Naive thymus-derived CD8-positive, alpha-beta T cell (primary cell): ENCODE results near the gene SCGB1C1. TPM values are rescaled to one million over a fixed set of nuclear protein-coding genes. Genes with fewer than 3 reads are reported as not detected.

Experiments
- ATAC-seq, 2 donors: fragments of 150-1000 bp; cut with Tn5 transposase in 1 of 2; sonication (Bioruptor Pico), chemical (Tn5 transposase) in 1 of 2; 1 replicate in 1 of 2; 2 replicates in 1 of 2; pipeline ENCODE4 v1.10.0; 2021; ENCODE audit warnings: mild to moderate bottlenecking in 2 of 2, moderate library complexity in 2 of 2
- POLR2A ChIA-PET: fragments of 350-600 bp; sonication (Branson Sonifier 250); formaldehyde crosslinking; loops from one replicate; lab custom pipeline; 2021; ENCODE audit warnings: antibody characterized with exemption; lab: Charles Lee
- DNase-seq, 10 donors: peaks; one replicate each; pipeline versions ENCODE4 v3.0.0 to v3.0.0-alpha.2; 2020 to 2022
- H3K27ac Mint-ChIP-seq, 10 donors: one replicate each; pipeline ENCODE4 v1.8.0; 2020 to 2022; ENCODE audit warnings: mild to moderate bottlenecking in 10 of 10, mixed read lengths in 10 of 10, moderate library complexity in 4 of 10, inconsistent platforms in 1 of 10
- H3K27me3 Mint-ChIP-seq, 5 donors: one replicate each; pipeline ENCODE4 v1.8.0; 2021 to 2022; ENCODE audit warnings: mixed read lengths in 5 of 5
- H3K36me3 Mint-ChIP-seq, 3 donors: one replicate each; pipeline ENCODE4 v1.8.0; 2020 to 2022; ENCODE audit warnings: mixed read lengths in 3 of 3, mild to moderate bottlenecking in 2 of 3, inconsistent platforms in 1 of 3
- H3K4me1 Mint-ChIP-seq, 4 donors: one replicate each; pipeline ENCODE4 v1.8.0; 2021 to 2022; ENCODE audit warnings: mixed read lengths in 4 of 4
- H3K4me3 Mint-ChIP-seq, 10 donors: one replicate each; pipeline ENCODE4 v1.8.0; 2020 to 2022; ENCODE audit warnings: mild to moderate bottlenecking in 10 of 10, mixed read lengths in 10 of 10, moderate library complexity in 6 of 10, inconsistent platforms in 1 of 10
- H3K9me3 Mint-ChIP-seq, 9 donors: one replicate each; pipeline ENCODE4 v1.8.0; 2020 to 2022; ENCODE audit warnings: mixed read lengths in 9 of 9, mild to moderate bottlenecking in 3 of 9, inconsistent platforms in 1 of 9, moderate library complexity in 1 of 9
- polyA plus RNA-seq, 3 donors: library from polyadenylated mRNA; unstranded; fragments of 300-500 nt; fragmentation: Illumina TruSeq; gene quantifications; one replicate each; pipeline ENCODE4 v1.2.3, GENCODE V29; 2021
- total RNA-seq, 8 experiments: library from RNA in 2 of 8; stranded (reverse) in 2 of 8; gene quantifications; one replicate each; pipeline ENCODE4 v1.2.3 and lab custom pipeline; 2021 to 2026

Gene SCGB1C1
- total and polyA plus RNA-seq, 5 experiments from 2014 or later = not detected

DNA sequence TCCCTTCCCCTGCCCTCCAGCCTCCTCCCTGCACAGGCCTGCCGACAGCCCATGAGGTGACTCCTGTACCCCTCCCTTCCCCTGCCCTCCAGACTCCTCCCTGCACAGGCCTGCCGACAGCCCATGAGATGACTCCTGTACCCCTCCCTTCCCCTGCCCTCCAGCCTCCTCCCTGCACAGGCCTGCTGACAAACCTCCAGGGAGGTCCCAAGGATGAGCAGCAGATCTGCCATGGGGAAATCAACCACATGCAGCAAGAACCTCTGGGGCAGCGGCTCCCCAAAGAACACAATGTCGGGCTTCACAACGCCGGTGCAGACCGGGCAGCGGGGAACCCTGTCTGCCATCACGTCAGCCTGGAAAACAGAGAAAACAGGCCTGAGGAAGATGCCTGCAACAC, 31.0 kb downstream of the SCGB1C1 start:
- no peak for DNase-seq
- ATAC-seq = no peak
- Mint-ChIP-seq H3K36me3 (peaks cover 0 to 39% (median 0%) of the 10 kb centered on the region in 3 donors), H3K27me3 (no peaks in the 10 kb centered on the region), H3K27ac (no peak overlapping the region), H3K4me3 (no peak overlapping the region), H3K4me1 (peaks cover 4 to 16% (median 12%) of the 10 kb centered on the region in 4 donors), H3K9me3 (no peaks in the 10 kb centered on the region)
- POLR2A ChIA-PET = interaction anchor here (1.5 kb wide), 1 partner anchor 17 kb away, joined by 3 read pairs; the partner anchor contains the start of genes BET1L and RIC8A

- H3K4me3 Mint-ChIP-seq = no peak overlapping the region
- ATAC-seq (no peak), DNase-seq (no peak)
- POLR2A ChIA-PET = interaction anchor here (0.9 to 1.5 kb wide), 2 partner anchors 10 to 17 kb away, joined by 3 read pairs; partner anchors contain the start of genes BET1L and RIC8A
- peaks cover 0 to 43% (median 0%) of the 10 kb centered on the region in 3 donors for H3K36me3 Mint-ChIP-seq
- no peaks in the 10 kb centered on the region for H3K27me3 Mint-ChIP-seq
- H3K4me1 Mint-ChIP-seq = peaks cover 4 to 17% (median 11%) of the 10 kb centered on the region in 4 donors
- H3K9me3 Mint-ChIP-seq = no peaks in the 10 kb centered on the region
- H3K27ac Mint-ChIP-seq = peak overlapping the region in 1 of 10 donors; percentile 76
Measured at GRCh38 chr11:224424-224823, 31.5 kb downstream of the SCGB1C1 start.

DNA sequence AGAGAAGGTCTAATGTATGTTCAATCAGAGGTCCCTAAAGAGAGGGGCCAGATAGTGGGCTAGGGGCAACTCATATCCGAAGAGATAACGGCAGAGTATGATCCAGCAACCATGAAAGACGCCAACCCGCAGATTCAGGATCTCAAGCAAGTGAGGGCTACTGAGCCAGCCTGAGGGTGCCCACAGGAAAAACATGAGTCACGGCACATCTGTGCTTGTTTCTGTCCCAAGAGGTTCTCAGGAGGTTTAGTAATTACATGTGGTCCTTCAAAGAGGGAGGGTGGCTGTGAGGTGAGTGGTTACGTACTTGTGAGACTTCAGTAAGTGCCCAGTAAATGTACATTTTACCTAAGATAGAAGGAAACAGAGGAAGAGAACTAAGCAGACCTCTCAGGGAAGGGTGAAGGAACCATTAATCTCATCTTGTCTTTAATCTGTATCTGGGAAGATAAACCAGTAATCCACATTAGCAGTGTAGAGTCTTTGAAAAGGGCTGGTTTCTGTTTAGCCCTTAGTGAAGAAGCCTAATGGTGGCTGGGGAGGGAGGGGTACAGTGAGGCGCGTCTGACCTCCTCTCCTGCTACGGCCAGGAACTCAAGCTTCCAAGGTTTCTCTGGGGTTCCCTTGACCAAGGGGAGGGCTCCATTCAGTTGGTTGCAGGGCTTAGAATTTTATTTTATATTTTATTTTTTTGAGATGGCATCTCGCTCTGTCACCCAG, 33.0 kb downstream of the SCGB1C1 start:
- ATAC-seq = no peak

GRCh38 chr11:227824-228379, 35.0 kb downstream of the SCGB1C1 start:
- Mint-ChIP-seq H3K36me3 (peaks cover 0 to 47% (median 2%) of the 10 kb centered on the region in 3 donors), H3K9me3 (no peaks in the 10 kb centered on the region), H3K27ac (peak overlapping the region in 2 of 10 donors; percentile 4 to 40), H3K4me1 (peaks cover 4 to 19% (median 6%) of the 10 kb centered on the region in 4 donors), H3K27me3 (no peaks in the 10 kb centered on the region), H3K4me3 (no peak overlapping the region)
- POLR2A ChIA-PET = interaction anchor here (0.7 to 1.2 kb wide), 2 partner anchors 19 to 279 kb away, joined by 3 read pairs; no protein-coding TSS in a partner anchor
- ATAC-seq (no peak), DNase-seq (no peak)

More for the DNA sequence above, 33.0 kb downstream of the SCGB1C1 start:
- H3K27ac Mint-ChIP-seq = peak overlapping the region in 1 of 10 donors; percentile 22
- DNase-seq = no peak
- no peaks in the 10 kb centered on the region for H3K9me3 Mint-ChIP-seq
- peaks cover 4 to 17% (median 11%) of the 10 kb centered on the region in 4 donors for H3K4me1 Mint-ChIP-seq
- POLR2A ChIA-PET = interaction anchor here (0.6 kb wide), 1 partner anchor 19 kb away, joined by 4 read pairs; no protein-coding TSS in a partner anchor
- H3K36me3 Mint-ChIP-seq = peaks cover 0 to 47% (median 2%) of the 10 kb centered on the region in 3 donors
- H3K4me3 Mint-ChIP-seq = no peak overlapping the region
- no peaks in the 10 kb centered on the region for H3K27me3 Mint-ChIP-seq

GRCh38 chr11:230431-230830, 37.6 kb downstream of the SCGB1C1 start:
- POLR2A ChIA-PET = interaction anchor here (0.7 to 2.0 kb wide), 4 partner anchors 15 to 562 kb away, joined by 4 to 7 read pairs (median 4); no protein-coding TSS in a partner anchor
- Mint-ChIP-seq H3K4me3 (no peak overlapping the region), H3K9me3 (no peaks in the 10 kb centered on the region), H3K36me3 (peaks cover 0 to 43% (median 2%) of the 10 kb centered on the region in 3 donors), H3K4me1 (peaks cover 9 to 34% (median 10%) of the 10 kb centered on the region in 4 donors), H3K27me3 (no peaks in the 10 kb centered on the region), H3K27ac (peak overlapping the region in 1 of 10 donors; percentile 25)
- ATAC-seq (no peak), DNase-seq (no peak)

- DNase-seq = no peak
- Mint-ChIP-seq H3K27me3 (no peaks in the 10 kb centered on the region), H3K4me1 (peaks cover 11 to 40% (median 25%) of the 10 kb centered on the region in 4 donors), H3K36me3 (peaks cover 4 to 31% (median 4%) of the 10 kb centered on the region in 3 donors), H3K27ac (peak overlapping the region in 5 of 10 donors; percentile 51 to 92 (median 62)), H3K4me3 (no peak overlapping the region), H3K9me3 (no peaks in the 10 kb centered on the region)
- no peak for ATAC-seq
- POLR2A ChIA-PET = interaction anchor here (0.5 to 6.3 kb wide), 2 partner anchors 24 to 25 kb away, joined by 3 to 76 read pairs; partner anchors contain the start of genes BET1L and RIC8A
Measured at GRCh38 chr11:232783-233565, 40.1 kb downstream of the SCGB1C1 start.

DNA sequence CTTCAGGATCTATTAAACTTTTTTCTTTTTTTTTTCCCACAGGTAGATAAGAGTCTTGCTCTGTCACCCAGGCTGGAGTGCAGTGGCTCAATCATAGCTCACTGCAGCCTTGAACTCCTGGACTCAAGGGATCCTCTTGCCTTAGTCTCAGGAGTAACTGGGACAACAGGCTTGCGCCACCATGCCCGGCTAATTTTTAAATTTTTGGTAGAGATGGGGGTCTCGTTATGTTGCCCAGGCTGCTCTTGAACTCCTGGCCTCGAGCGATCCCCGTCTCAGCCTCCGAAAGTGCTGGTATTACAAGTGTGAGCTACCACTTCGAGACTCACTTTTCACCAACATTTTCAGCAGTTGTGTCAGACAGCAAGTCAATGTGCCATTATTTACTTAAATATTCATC, 42.3 kb downstream of the SCGB1C1 start:
- no peaks in the 10 kb centered on the region for H3K9me3 Mint-ChIP-seq
- H3K4me1 Mint-ChIP-seq = peaks cover 12 to 47% (median 39%) of the 10 kb centered on the region in 4 donors
- H3K36me3 Mint-ChIP-seq = peaks cover 4 to 31% (median 6%) of the 10 kb centered on the region in 3 donors
- POLR2A ChIA-PET = interaction anchor here (0.7 to 6.3 kb wide), 7 partner anchors 10 to 221 kb away, joined by 3 to 76 read pairs (median 3); partner anchors contain the start of genes BET1L and RIC8A
- peak overlapping the region; percentile 83 to 97 (median 91) for H3K4me3 Mint-ChIP-seq
- no peak for ATAC-seq
- no peak for DNase-seq
- peak overlapping the region; percentile 83 to 100 (median 95) for H3K27ac Mint-ChIP-seq
- no peaks in the 10 kb centered on the region for H3K27me3 Mint-ChIP-seq

- ATAC-seq = peak; percentile 41 to 48
- POLR2A ChIA-PET = interaction anchor here (1.4 to 6.3 kb wide), 6 partner anchors 14 to 171 kb away, joined by 3 to 76 read pairs (median 16); partner anchors contain the start of genes BET1L, PGGHG and RIC8A
- peaks cover 4 to 30% (median 4%) of the 10 kb centered on the region in 3 donors for H3K36me3 Mint-ChIP-seq
- peak overlapping the region; percentile 83 to 97 (median 91) for H3K4me3 Mint-ChIP-seq
- no peaks in the 10 kb centered on the region for H3K9me3 Mint-ChIP-seq
- no peaks in the 10 kb centered on the region for H3K27me3 Mint-ChIP-seq
- peak overlapping the region; percentile 83 to 100 (median 95) for H3K27ac Mint-ChIP-seq
- peak in 4 of 10 donors; percentile 72 to 79 (median 72) for DNase-seq
- peaks cover 12 to 50% (median 40%) of the 10 kb centered on the region in 4 donors for H3K4me1 Mint-ChIP-seq
Measured at GRCh38 chr11:235609-235996, 42.7 kb downstream of the SCGB1C1 start.

DNA sequence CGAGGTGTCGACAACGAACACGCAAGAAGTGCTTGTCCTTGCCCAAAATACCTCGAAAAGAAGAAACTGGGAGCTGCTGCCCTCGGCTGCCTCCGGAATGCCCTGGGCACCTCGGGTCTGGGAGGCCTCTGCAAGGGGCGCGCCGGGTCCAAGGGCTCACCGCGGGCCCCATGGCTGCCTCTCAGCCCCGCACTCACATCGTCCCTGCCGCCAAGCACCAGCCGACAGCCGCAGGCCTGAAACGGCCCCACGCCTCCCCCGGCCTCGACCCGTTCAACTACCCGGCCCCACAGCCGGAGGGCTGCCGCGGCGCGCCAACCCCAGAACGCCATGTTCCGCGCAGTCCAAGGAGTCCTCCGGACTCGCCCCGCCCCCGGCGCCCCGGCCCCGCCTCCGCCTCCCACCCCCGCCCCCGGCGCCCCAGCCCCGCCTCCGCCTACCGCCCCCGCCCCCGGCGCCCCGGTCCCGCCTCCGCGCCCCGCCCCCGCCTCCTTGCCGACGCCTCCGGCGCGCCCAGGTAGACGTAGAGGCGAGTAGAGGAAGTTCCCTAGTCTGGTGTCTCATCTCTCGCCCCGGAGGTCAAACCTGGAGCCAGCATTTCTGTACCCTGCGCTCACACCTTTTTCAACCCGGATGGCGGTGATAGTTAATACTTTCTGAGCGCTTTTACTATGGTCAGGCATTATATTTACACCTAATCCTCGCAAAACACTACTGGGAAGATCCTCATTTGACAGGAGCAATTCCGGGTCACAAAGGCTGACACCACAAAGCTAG, 43.3 kb downstream of the SCGB1C1 start, which contains the start of gene SIRT3:
Gene SIRT3 (minus strand): TSS at position 346 of the 777 bp plus-strand sequence. CDS start 14 bp downstream, at position 332.
- Mint-ChIP-seq H3K4me1 (peaks cover 14 to 52% (median 41%) of the 10 kb centered on the region in 4 donors), H3K27me3 (no peaks in the 10 kb centered on the region), H3K27ac (peak within 1 kb of the TSS; percentile 89 to 100 (median 100))

DNA sequence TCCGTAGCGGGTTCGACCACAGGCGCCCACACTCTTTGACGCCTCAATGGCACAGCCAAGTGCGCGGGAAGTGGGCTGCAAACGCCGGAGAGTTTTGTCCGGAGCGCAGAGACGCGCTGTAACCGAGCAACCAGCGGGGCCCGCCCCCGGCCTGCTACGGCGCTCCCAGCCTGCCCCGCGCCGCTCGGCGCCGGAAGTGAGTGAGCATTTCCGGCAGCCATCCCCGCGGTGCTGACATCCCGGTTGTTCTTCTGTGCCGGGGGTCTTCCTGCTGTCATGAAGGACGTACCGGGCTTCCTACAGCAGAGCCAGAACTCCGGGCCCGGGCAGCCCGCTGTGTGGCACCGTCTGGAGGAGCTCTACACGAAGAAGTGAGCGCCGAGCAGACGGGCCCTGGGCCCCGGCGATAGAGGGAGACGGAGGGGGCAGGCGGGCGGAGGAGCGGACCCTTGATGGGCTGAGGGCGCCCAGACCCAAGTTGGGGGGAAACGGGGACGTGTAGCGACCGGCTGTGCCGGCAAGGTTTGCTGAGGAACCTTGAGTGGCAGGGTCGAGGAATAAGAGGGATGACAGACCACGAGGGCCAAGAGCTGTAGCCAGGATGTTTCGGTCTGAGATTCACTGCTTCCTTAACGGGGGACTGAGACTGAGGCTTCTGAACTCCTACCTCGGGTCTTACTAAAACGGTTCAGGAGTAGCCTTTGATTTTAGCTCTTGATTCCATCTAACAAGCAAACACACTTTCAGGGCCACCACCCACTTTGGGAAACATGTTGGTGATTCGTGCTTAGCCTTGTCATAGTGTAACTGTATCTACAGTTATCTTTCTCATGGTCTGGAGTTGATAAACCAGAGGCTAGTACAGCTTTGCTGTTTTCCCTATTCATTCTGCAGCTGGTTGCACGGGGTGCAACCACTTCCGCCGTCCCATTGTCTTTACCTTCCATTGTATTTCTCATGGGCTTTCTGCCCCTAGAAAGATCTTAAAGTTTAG, 44.2 kb downstream of the SCGB1C1 start, which contains the start of gene PSMD13:
Gene PSMD13 (plus strand): TSS at position 203 of the 994 bp plus-strand sequence. CDS start 74 bp downstream, at position 277.
- Mint-ChIP-seq H3K4me1 (peaks cover 20 to 61% (median 46%) of the 10 kb centered on the region in 4 donors), H3K9me3 (no peaks in the 10 kb centered on the region), H3K4me3 (peak within 1 kb of the TSS; percentile 93 to 99 (median 98)), H3K27me3 (no peaks in the 10 kb centered on the region), H3K36me3 (peaks cover 4 to 40% (median 8%) of the 10 kb centered on the region in 3 donors), H3K27ac (peak within 1 kb of the TSS; percentile 89 to 100 (median 100))
- peak; percentile 82 to 91 (median 86) for DNase-seq
- POLR2A ChIA-PET = interaction anchor here (0.6 to 6.3 kb wide), 16 partner anchors 10 to 219 kb away, joined by 3 to 76 read pairs (median 4); partner anchors contain the start of genes BET1L, NLRP6, PGGHG and RIC8A
- ATAC-seq = peak; percentile 80 to 83

More for the DNA sequence above, 43.3 kb downstream of the SCGB1C1 start, which contains the start of gene SIRT3:
- Mint-ChIP-seq H3K9me3 (no peaks in the 10 kb centered on the region), H3K36me3 (peaks cover 4 to 31% (median 5%) of the 10 kb centered on the region in 3 donors), H3K4me3 (peak within 1 kb of the TSS; percentile 93 to 99 (median 98))
- ATAC-seq = peak; percentile 85 to 87
- peak; percentile 82 to 92 (median 87) for DNase-seq
- POLR2A ChIA-PET = interaction anchor here (1.2 to 6.3 kb wide), 10 partner anchors 10 to 171 kb away, joined by 3 to 76 read pairs (median 7); partner anchors contain the start of genes BET1L, NLRP6, PGGHG and RIC8A
